SIG-M5 treated with dmso at 0.1 percent for 504 hours (cell line): Measurements from ENCODE around the gene FAM78A.

Experiments used
- DNase-seq: peaks from one replicate; lab custom pipeline; 2025; ENCODE audit not compliant: unreplicated experiment; lab: John Stamatoyannopoulos, UW

FAM78A gene

DNA sequence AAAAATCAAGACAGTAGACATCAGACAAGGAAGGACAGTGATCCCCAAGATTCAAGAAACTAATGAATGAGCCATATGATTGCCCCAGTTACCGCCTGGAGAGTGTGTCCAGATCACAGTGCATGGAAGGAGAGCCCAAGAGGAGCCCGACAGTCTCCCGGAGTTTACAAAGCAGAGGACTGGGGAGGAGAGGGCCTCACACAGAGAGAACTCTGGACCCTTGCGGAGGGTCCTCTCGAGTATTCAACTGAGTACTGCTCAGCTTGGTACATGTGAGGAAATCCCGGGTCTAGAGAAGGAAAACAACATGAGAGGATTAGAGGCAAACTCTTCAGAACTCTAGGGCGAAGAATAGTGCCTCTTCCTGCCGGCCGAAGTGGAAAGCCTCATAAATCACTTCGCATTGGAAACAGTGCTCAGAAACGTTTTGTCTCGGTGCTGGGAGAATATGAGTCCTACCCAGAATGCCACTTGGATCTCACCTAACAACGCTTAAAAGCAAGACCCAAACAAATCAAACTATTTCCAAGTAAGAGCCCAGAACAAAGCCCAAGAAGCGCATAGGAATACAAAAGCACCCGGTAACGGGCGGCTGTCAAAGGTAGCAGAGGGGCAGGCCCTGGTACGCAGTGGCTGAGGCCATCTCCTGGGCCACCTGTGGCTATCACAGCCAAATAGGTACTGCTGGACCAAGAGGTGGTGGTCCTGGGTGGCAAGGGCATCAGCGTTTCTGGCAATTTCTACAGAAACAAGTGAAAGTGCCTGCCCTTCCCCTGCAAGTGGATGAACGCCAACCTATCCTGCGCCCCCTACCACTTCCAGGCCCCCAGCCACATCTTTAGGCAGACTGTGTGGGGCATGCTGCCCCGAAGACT, 36.0 kb downstream of the FAM78A start:
- DNase-seq, result no peak

DNA sequence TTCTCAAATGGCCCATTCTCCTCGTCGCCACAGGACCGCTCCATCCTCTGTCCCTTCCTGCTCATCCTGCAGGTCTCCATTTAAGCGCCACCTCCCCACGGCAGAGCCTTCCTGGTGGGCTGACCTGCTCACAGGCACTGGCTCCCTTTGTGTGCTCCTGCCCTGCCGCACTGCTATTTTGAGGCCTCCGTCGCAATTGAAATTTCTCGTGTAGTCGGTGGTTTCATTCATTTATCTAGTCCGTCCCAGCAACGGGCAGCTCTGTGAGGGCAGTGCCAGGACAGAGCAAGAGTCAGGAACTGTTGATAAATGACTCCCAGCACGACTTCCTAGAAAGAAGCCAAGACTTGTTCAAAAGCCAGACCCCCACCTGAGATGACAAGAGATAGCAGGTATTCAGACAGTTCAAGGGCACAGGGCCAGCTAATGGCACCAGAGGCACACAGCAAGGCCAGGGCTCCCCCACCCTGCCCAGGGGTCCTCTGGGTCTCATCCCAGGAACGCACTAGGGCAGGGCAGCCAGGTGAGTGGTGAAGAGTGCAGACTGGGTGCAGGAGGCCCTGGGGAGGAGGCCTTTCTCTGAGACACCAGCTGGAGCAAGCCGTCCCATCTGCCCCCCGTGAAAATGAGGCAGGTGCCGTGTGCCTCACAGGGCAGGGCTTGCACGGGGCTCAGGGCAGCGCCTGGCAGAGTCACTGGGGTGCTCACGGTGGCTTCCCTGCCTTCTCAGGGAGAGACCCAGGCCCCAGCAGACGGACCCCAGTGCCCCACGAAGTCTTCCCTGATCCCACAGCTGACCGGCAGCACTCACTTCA, 36.9 kb downstream of the FAM78A start:
- no peak for DNase-seq

DNA sequence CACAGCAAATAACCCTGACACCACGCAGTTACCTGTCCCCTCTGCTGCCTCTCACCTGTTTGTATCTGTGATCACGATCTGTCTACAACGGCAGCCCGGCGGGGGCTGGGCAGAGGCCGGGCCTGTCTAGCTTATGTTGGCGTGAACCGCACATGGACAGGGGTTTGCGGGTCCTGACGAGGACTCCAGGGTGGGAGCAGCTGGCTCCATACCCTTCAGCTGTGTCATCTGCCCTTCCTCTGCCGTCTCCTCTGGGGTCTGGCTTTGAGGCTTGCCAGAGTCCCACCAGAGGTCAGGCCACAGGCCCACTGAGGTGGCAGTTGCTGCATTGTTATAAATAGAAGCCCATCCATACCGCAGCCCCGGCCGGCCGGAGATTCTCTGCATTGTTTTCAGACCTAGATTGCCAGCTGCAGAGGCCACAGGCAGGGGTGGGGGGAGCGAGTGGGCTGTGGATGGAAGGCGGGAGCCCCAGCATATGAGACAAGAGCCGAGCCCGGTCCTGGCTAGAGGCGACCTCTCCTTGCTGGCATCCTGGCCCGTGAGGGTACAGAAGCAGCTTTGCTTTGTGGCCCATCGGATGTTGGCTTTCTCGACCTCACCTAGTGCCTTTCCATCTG, 37.8 kb downstream of the FAM78A start:
- DNase-seq, result no peak

DNA sequence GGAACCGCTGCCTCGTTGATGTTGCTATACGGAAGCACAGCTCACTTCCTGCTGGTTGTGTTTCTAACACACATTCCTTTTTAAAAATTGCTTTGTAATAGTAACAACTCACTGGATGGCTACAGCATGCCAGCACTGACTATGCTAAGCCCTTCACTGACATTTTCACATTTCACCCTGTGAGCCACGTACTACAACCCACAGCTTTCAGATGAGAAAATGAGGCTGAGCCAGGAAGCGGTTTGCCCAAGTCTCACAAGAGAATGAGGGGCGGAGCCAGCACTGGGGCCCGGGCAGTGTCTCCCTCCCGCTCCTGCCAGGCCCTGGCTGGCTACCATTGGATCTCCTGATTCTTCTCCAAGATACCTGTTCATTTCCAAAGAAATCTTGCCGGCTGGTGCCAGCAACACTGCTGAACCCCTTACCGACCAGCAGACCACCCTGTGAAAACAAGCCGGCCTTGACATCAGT, 38.3 kb downstream of the FAM78A start:
- peak; percentile 55 for DNase-seq

DNA sequence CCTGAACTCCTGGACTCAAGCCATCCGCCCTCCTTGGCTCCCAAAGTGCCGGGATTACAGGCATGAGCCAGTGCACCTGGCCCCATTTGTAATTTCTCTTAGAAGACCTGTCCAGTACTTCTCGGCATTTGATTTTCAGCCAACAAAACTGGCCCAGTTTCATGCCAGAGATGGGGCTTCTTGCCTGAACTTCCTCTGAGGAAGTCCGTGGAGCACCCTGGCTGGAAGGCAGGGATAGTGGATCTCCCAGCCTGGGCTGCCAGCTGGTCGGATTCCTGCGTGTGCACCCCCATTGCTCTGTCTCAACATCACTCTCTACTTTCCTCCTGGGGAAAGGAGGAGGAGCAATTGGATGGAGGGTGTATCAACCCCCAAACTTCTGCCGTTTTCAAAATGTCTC, 39.0 kb downstream of the FAM78A start:
- no peak for DNase-seq

DNA sequence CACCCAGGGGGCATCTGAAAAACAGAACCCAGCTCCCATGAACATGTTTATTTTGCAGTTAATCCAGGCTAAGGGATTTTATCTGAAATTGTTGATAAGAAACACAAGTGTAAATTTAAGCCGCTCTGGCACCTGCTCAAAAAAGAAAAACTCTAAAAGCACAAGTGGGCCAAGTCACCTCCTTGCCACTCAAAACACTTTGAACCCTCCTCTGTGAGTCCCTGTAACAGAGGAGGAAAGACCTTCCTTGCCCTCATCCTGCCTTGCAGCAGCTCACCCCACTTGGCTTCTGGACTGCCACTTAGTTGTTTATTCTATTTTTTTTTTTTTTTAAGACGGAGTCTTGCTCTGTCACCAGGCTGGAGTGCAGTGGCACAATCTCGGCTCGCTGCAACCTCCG, 39.5 kb downstream of the FAM78A start:
- no peak for DNase-seq

DNA sequence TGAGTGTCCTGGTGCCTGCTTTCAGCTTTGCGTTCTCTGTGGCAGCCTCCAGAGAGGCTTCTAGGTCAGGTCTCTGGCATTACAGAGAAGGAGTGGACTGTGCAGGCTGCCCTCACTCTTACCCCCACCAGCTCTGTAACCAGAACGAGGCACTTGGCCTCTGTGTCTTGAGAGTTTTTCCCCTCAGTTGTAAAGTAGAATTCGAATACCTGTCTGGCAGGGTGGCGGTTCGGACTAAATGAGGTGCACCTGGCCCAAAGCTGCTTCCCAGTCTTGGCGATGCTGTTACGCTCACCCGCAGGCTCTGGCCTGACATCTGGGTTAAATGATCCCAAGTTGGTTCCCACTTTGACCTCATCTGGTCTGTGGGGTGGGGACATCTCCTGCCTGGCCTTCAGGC, 40.1 kb downstream of the FAM78A start:
- DNase-seq, result no peak

DNA sequence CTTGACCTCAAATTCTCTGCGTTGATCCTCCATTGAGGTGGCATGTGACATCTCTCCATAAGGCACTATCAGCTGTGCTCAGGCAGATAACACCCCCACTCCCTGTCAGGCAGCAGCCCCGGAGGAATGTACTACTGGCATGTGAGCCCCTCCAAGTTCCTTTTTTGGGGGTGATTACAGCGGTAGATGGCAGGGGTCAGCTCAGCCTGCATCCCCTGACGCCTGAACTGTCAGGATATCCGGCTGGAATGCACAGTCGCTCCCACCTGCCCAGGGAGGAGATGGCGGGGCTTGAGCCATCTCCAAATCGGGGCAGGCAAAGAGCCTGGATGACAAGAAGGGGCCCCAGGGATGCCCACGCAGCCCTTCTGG, 40.8 kb downstream of the FAM78A start:
- DNase-seq, result no peak

DNA sequence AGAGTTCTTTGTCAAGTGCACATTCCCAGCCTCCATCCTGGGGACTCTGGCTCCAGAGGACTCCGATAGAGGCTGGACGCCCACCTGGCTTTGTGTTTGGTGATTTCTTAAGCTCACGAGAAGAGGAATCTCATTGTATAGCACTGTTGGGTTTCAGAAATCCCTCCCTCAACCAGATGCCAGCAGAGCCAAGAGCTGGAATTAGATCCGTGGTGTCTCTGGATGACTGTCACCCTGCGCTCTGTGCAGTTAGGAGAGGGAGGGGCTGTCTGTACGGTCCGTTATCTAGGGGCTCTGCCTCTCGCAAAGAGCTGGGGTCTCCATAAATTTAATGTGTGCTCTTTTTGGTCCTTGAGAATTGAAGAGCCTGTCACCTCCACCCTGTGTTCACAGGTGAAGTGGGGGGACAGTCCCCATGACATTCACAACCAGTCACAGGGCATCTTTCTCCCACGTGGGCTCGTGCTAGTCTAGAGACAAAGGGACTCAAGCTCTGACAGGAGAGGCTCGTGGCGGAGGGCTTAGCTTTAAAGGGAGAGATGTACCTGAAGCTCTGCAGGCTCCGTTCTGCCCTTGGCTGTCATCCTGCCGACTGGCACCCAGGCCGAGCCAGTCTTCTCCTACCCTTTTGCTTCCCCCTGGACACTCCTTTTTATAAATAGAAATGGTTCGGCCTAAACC, 41.4 kb downstream of the FAM78A start:
- DNase-seq, result no peak

DNA sequence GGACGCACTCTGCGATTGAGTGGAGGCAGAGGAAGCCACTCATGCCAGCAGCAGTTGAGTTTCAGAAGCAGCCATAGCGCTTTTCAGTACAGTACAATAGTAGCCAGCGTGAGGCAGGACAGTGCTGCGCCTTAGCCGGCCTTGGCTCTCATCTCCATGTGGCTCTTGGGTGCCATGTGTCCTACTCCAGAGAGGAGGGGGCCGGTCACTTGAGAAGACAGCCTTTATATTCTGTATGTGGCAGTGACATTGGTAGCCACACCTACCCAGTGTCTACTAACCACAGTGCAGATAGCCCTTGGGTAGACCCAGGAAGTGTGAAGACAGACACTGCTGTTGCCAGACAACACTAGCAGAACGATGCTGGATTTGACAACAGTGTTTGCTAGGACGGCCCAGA, 42.3 kb downstream of the FAM78A start:
- no peak for DNase-seq

DNA sequence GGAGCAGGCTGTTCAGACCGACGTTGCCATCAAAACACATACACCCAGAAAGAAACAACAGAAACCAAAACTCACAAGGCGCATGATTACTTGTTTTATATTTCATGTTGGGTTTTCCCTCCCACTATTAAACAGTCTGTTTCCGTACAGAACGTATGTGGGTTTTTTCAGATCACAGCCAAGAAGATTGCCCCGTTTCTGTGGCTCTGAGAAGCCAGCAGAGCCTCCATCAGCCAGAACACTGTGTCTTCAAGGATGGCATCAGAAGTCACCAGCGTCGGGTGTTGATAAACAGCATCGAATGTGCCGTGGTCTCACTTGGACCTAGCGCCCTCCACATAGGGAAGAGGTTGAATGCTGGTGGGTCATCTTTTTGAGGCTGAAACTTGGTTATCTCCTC, 42.8 kb downstream of the FAM78A start:
- DNase-seq, result no peak

DNA sequence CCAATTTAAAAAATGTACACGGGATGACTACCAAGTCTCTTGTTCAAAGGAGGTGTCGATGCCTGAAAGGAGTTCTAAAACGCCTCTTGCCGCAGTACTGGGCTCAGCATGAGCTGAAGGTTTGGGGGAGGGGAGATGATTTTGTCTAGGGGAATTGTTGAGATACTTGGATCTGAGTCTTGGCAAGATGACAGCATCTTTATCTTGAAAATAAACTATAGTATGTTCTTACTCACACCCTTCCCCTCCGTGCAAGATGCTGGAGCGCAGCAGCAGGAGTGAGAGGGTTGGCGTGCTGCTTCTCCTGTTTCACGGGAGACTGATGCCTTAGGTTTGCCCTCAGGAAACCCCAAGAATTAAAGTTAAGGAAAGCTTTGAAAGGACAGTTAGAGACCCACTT, 47.3 kb downstream of the FAM78A start:
- DNase-seq, result no peak

DNA sequence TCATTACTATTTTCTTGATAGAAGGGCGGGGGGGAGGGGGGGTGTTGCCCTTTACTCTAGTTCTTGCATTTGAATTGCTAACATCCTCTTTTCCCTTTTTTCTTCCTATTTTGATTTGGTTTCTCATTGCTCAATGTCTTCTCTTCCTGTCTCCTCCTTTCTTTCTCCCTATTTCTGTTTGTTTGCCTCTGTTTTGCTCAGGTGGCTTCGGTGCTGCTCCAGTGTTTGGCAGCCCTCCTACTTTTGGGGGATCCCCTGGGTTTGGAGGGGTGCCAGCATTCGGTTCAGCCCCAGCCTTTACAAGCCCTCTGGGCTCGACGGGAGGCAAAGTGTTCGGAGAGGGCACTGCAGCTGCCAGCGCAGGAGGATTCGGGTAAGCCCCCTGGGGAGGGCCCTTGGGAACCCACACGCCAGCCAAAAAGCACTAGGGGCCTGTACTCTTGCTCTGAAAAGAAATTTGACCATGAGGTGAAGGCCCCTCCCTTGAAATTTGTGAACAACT, 48.3 kb downstream of the FAM78A start:
- peak; percentile 18 for DNase-seq

DNA sequence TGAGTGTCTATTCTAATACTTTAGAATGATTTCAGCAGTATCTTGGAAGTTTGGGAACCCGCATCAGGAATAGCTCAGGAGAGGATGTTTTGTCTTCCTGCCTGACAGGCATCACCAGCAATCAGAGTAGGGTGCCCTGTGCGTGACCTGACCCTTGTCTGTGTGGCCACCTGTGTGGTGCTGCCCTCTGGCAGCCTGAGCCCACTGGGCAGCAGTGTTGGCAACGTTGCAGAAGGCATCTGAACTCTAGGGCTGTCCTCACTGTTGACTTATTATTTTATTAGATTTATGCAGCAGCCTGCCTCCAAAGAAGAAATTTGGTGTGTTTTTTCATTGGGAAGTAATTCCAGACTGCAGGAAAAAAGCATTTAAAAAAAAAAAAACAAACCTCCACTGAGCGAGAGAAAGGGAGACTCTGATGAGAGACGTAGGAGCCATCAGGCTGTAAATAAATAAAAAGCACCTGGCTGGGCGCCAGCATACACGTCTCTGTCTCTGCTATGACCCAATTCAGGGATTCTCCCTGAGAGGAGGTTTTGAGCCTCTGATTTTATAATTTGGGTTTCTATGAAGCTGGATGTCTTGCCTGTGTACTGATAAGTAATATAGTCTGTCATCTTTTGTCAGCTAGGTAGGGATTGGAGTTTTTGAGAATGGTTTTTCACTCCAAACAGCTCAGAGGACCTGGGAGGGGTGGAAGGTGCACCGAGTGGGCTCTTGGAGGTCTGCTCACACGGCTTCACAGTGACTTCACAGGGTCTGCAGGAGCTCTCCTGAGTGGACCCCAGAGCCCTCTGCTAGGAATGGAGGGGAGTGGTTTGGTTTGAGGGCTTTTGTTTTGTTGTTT, 49.0 kb downstream of the FAM78A start:
- no peak for DNase-seq

DNA sequence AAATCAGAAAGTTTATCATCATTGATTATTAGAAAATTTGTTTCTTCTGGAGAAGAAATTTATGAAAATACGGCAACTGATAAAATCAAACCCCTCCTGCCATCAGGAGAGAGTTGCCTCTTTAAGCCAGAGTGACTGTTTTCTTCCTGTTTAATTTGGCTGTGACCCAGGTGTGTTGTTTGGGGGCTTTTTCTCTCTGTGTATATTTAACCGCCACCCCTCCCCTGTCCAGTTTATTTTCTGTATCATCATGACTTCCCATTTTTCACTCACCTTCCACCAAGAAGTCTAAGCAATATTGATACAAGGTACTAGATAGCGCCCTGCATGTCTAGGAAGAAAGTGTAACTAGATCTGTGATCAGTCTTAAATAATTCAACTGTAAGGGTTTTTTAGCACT, 50.1 kb downstream of the FAM78A start:
- DNase-seq, result no peak

DNA sequence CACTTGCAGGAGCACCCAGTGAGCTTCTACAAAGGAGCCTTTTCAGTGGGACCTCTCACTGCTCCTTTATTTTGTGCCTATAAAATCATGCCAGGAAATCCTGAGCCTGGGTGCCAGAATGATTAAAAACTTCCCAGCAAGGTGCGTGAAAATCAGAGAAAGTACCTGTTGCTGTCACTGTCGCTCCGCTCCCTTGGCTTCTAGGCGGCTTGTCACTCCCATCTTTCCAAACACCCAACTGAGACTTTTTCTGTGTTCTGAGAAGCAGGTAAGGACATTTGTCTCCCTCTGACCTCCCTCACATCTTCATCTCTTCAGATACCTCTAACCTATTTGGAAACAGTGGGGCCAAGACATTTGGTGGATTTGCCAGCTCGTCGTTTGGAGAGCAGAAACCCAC, 53.9 kb downstream of the FAM78A start:
- no peak for DNase-seq

DNA sequence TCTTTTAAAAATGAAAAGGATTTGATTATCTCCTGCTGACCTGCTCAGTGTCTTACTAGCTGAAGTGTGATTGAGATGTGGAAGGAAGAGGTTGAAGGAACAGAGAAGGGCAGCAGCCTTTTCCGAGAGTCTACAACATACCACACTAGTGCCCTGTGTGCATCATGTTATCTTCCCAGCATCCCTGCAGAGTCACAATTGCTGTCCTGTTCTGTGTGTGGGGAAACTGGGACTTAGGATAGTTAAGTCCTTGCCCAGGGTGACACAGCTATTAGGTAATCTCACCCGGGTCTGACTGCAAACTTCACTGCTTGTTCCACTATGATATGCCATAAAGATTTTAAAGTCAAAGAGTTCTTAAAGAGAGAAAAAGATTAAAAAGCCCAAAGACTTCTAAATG, 55.8 kb downstream of the FAM78A start:
- no peak for DNase-seq

DNA sequence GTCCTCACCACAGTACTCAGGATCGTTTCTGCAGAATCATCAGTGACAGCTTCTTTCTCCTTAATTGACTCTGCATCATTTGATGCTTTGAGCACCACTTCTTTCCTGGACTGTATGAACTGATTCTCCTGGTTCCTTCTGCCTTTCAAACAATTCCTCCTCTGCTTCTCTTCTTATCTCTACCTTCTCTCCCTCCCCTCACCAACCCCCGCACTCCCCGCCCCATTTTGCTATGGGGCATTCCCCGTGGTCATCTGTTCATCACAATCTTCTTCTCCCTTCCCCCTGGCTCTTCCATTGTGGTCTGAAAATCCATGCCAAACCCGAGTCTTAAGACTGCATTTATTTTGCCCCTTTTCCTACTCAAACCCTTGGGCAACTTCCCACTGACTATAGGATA, 57.9 kb downstream of the FAM78A start:
- no peak for DNase-seq

DNA sequence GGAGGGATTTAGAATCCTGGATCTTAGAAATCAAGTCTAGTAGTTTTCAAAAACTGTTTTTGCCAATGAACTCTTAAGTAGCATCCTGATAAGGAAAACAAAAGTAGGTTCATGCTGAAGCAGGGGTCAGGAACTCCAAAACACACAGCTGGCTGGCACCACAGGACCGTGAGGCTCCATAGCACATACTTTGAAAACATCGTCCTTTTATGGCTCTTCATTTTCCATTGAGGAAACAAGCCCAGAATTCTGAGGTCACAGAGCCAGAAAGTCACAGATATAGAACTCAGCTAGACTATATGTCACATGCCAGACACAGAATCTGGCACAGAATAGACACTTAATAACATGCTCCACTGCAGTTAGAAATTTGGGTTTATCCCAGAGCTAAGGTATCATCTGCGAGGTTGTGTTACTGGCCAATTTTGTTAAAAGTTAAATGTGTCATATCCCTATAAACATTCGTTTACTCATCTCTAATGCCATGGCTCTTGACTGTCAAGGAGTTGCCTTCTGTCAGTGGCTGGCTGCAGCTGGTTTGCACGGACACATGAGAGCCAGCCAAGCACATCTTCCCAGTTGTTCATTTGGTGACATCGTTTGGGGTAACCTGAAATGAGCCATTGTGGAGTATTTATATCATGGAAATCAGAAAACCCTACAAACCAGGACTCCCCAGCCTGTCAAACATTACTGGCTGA, 58.8 kb downstream of the FAM78A start:
- DNase-seq, result no peak

DNA sequence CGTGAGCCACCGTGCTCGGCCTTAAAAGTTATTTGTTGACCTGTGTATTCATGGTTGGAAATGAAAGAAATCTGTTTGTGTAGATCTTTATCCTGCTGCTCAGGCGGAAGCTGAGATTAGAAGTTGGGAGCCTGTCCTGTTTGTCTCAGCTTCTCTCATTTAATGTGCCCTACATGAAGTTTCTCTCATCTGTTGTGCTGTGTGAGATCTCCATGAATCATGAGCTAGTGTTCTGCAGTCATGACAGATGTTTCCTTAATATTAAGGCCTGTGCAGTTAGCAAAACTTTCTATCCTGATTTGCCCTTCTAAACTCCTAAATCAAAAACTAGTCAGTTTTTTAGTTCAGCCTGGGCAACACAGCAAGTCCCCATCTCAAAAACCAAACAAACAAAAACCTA, 59.5 kb downstream of the FAM78A start:
- DNase-seq, result no peak
